GM12865 (cell line): Measurements from ENCODE around the gene USP11.
"Not testable (repeated sequence)": the region's sequence is repeated elsewhere in the genome, so short reads cannot be mapped to it uniquely, and the experiment has no call there.

Experiments used
- DNase-seq: peaks from one replicate; pipeline ENCODE4 v3.0.0; 2010; ENCODE audit warnings: low read depth
- H3K4me3 ChIP-seq: 2 replicates; pipeline ENCODE4 v1.5.1; 2011; ENCODE audit warnings: mild to moderate bottlenecking, low read depth, low read length, control low read depth
- CTCF ChIP-seq: IDR thresholded peaks from 2 replicates; pipeline ENCODE4 v1.5.1; 2011; ENCODE audit warnings: low read length, control low read depth, low read depth, inconsistent platforms; ENCODE audit not compliant: insufficient read depth; ENCODE audit errors: missing control alignments

Gene USP11

GRCh38 chrX:47245156-47245555 is 12.3 kb downstream of the USP11 start:
- H3K4me3 ChIP-seq = no peak overlapping the region
- no peak for TF ChIP-seq CTCF
- DNase-seq = no peak

- no peak overlapping the region for H3K4me3 ChIP-seq
- TF ChIP-seq CTCF = no peak
- no peak for DNase-seq
Measured at GRCh38 chrX:47247206-47247998, 14.6 kb downstream of the USP11 start.

GRCh38 chrX:47247999-47248320 is 15.2 kb downstream of the USP11 start:
- no peak for TF ChIP-seq CTCF
- H3K4me3 ChIP-seq = no peak overlapping the region
- no peak for DNase-seq

- TF ChIP-seq CTCF = no peak
- no peak overlapping the region for H3K4me3 ChIP-seq
- no peak for DNase-seq
Measured at GRCh38 chrX:47248576-47248975, 15.8 kb downstream of the USP11 start.

GRCh38 chrX:47250017-47250347 is 17.2 kb downstream of the USP11 start:
- no peak for TF ChIP-seq CTCF
- no peak for DNase-seq

GRCh38 chrX:47257620-47258019 is 24.8 kb downstream of the USP11 start:
- not testable (repeated sequence) for H3K4me3 ChIP-seq, DNase-seq

More at GRCh38 chrX:47250017-47250347, 17.2 kb downstream of the USP11 start:
- no peak overlapping the region for H3K4me3 ChIP-seq

- DNase-seq = no peak
- TF ChIP-seq CTCF = no peak
- H3K4me3 ChIP-seq = no peak overlapping the region
Measured at GRCh38 chrX:47264483-47265173, 31.8 kb downstream of the USP11 start.
